ENCODE measurements around the gene CCZ1.
"Not testable (repeated sequence)": the region's sequence is repeated elsewhere in the genome, so short reads cannot be mapped to it uniquely, and the experiment has no call there.

Gene CCZ1

DNA sequence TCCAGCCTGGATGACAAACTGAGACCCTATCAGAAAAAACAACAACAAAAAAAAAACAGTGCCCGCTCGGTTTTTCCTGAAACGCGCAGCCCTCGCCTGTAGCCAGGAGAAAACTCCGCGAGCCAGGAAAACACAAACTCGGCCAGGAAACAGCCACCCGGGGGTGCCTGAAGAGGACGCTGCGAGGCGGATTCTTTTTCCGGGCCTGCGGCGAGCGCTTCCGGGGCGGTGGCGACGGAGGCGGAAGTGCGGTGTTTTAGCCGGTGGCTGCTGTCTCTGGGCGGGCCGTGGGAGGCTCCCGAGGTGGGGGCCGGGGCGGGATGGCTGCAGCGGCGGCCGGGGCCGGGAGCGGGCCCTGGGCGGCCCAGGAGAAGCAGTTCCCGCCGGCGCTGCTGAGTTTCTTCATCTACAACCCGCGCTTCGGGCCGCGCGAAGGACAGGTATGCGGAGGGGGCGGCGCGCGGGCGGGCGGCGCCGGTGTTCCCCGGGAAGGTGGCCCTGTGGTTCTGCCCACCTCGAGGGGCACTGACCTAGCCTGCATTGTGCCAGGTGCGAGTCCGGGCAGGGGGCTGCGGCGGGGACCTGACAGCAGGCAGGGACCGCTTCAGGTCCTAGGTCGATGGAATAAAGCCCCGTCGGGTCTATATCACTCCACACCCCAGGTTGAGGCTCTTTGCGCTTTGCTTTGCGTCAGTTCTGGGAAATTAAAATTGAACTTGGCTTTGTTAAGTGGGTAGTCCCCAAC is at the start of gene CCZ1:
CCZ1 (plus strand) TSS at position 254 of the 745 bp plus-strand sequence; CDS start at position 321, 67 bp downstream.
- peak; percentile 70 for DNase-seq

DNA sequence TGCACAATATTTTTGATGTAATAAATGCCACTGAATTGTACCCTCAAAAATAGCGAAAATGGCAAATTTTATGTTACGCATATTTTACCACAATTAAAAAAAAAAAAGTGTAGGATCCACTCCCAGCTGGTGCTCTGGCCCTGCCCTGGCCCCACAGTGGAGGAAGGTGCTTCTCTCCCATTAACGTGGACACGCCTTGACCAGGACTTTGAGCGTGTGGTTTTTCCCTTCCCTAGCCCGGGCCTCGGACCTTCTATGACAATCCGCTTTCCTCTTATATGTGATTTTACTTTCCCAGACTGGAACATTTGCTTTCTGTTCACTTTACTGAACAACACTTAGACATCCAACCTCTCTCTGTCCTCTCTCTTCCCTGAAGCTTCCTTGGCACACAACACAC is 47.6 kb upstream of the CCZ1 start:
- DNase-seq, result no peak

DNA sequence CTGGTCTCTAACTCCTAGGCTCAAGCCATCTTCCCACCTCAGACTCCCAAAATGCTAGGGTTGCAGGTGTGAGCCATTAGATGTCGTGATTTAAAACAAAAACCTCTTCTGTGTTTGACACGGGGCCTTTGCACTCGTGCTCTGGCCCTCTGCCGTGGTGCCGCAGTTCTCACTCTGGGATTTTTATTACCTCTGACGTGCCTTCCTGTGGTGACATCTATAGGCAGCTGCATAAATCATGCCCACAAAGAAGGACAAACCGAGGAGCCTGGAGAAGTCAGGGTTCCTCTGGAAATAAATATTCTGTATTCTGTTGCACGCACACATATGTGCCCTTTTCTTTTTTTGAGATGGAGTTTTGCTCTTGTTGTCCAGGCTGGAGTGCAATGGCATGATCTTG is 43.8 kb upstream of the CCZ1 start:
- no peak for DNase-seq

DNA sequence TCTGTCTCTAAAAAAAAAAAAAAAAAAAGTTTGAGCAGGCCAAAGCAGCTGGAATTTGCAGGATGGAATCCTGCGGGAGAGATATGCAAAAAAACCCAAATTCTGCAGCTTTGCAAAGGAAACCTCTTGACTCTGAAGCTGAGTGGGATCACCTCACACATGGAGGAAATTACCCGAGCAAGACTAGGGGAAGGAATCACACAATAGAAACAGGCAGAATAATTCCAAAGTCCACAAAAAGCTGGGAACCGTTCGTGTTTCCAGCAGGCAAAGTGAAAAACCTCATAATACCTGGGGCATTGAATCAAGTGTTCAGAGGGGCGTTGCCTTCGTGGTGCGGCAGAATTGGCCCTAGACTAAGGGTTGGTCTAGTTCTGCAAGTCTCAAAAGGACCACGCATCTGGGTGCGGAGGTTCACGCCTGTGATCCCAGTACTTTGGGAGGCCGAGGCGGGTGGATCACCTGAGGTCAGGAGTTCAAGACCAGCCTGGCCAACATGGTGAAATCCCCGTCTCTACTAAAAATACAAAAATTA is 41.4 kb upstream of the CCZ1 start:
- not testable (repeated sequence) for DNase-seq

DNA sequence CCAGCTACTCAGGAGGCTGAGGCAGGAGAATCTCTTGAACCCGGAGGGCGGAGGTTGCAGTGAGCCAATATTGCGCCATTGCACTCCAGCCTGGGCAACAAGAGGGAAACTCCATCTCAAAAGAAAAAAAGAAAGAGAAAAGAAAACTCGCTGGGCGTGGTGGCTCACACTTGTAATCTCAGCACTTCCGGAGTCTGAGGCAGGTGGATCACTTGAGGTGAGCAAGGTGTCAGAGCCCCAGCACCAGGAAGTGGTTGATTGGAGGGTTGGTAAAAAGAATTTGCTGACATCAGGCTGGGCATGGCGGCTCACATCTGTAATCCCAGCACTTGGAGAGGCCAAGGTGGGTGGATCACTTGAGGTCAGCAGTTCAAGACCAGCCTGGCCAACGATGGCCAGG is 40.0 kb upstream of the CCZ1 start:
- not testable (repeated sequence) for DNase-seq

DNA sequence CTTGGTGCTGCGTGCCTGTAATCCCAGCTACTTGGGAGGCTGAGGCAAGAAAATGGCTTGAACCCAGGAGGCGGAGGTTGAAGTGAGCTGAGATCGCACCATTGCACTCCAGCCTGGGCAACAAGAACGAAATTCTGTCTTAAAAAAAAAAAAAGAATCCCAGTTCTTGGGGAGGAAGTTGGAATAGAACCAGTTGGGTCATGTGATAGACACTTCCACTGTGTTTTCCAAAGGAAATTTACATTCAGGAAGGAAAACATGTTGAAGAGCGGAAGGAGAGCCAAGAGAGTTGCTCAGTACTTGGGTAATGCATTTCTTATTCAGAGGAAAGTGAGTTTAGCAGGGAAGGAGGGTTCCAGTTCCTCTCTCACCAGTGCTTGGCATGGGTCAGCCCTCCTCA is 37.3 kb upstream of the CCZ1 start:
- not testable (repeated sequence) for DNase-seq

DNA sequence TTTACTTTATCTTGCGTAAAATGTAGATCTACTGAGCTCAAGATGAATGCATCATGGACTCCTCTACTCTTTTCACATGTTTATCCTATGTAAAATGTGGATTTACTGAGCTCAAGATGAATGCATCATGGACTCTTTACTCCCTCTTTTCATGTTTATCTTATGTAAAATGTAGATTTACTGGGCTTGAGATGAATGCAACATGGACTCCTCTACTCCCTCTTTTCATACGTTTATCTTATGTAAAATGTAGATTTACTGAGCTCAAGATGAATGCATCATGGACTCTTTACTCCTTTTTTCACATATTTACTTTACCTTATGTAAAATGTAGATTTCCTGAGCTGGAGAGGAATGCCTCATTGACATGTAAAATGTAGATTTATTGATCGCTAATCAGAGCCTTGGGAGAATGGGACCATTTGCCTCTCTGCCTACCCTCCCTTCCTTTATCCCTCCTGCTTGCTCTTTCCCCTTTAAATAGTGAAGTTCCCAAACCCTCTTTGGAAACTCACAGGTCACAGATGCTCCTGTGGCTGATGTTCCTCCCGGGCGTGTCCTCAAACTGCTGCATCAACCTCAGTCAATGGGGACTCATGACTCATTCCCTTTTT is 35.7 kb upstream of the CCZ1 start:
- not testable (repeated sequence) for DNase-seq

DNA sequence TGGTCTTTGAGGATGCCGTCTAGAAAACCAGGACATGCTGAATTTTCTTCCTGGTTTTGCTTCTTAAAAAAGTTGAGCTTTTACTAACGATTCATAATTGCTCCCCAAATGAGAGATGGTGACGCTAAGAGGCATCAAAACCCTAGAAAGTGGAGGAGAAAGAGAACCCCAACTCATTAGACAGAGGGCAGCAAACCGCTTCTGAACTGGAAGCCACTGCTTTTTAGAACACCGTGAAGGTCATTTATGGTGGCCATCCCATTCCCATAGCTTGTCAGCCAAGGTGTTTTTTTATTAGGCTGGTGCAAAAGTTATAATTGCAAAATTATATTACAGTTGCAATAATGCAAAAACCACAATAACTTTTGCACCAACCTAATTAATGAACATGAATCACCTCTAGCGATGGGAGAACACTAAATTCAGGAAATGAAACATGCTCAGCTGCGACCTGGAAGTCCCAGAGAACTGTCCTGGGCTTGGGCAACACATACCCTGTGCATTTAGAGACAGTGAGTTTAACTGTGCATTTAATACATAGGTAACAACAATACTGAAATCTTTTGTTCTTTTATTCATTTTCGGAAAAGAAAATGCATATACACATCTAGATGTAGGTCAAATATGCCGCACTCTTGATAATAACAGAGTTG is 33.1 kb upstream of the CCZ1 start:
- not testable (repeated sequence) for DNase-seq

DNA sequence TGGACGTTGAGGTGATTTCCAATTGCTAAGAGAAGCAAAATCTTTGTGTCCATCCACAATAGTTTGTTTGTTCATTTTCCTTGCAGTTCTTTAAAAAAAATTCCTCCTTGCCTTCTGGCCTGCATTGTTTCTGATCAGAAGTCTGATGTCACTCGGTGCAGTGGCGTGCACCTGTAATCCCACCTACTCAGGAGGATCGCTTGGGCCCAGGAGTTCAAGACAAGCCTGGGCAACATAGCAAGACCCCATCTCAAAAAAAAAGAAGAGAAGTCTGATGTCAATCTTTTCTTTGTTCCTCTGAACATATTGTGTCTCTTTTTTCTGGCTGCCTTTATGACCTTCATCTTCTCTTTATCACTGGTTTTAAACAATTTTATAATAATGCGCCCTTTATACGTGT is 31.5 kb upstream of the CCZ1 start:
- DNase-seq, result no peak

DNA sequence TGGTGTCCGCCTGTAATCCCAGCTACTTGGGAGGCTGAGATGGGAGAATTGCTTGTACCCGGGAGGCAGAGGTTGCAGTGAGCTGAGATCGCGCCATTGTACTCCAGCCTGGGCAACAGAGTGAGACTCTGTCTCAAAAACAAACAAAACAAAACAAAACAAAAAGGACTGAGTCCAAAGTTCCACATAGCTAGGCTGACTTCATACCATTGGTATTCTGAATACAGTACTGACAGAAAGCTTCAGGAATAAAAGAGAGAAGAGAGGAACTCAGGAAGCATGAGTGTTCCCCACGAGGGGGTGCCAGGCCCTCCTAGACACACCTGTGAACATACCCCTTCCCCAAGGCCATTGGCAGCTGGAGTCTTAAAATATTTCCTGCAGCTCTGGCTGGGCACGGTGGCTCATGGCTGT is 29.6 kb upstream of the CCZ1 start:
- DNase-seq, result not testable (repeated sequence)

DNA sequence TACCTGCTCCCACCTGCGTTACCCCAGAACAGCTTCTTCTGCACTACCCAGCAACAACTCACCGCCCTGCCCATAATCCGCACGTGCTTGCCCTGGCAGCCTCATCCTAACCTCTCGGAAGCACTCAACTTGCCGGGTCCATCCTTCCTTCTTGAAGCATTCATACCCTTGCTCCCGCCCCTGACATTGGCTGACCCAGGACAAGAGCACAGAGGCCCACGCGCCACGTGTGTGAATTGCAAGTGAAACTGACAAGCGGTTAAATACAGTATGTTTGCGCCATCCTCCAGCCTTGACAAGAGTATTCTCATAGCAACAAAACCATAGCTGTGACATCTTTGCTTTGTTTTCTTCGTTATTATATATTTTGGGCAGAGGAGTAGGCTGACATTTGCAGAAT is 28.8 kb upstream of the CCZ1 start:
- DNase-seq, result no peak

DNA sequence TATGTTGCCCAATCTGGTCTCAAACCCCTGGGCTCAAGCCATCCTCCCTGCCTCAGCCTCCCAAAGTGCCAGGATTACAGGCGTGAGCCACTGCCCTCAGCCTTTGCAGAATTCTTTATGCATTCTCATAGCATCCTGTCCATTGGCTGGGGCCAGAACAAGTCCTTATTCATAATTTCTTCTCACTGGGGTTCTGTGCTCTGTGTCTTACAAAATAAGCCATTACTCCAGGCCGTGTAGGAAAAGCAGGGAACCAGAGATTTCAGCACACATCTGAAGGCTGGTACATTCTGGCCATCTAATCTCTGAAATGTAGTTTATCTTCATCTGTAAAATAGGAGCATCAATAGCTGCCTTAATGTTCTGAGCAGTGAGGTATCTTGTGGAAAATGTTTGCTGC is 28.2 kb upstream of the CCZ1 start:
- DNase-seq, result no peak

DNA sequence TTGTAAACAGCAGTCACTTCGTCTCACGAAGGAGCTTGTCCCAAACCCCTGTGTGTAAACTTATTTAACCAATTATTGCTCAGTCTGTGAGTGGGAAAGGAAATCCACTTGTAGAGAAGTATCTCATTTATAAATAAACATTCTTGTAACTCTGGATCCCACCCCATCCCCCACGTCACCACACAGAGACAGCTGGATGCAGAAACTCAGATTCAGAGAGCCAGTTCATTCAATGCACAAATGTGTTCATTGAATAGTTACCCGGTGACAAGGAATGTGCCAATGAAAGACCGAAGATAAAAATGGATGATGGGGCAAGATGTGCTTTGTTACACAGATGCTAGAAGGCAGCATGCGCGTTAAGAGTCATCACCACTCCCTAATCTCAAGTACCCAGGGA is 26.2 kb upstream of the CCZ1 start:
- DNase-seq, result no peak

DNA sequence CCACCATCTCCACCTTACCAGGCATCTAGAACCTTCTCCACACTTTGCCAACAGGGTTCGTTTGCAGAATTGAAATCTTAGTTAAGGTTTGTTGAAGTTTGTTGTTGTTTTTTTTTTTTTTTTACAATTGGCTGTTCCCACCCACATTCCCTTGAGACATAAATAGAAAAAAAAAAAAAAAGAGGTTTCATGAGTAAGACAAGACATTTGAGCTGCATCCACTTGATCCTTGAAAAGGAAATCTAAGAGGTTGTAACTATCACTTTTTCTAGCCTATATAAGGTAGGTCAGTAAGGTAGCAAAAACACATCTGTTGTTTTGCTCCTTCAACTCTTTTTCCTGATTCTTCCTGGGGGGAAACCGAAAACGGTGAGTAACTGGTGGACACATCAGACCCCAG is 18.9 kb upstream of the CCZ1 start:
- DNase-seq, result not testable (repeated sequence)

DNA sequence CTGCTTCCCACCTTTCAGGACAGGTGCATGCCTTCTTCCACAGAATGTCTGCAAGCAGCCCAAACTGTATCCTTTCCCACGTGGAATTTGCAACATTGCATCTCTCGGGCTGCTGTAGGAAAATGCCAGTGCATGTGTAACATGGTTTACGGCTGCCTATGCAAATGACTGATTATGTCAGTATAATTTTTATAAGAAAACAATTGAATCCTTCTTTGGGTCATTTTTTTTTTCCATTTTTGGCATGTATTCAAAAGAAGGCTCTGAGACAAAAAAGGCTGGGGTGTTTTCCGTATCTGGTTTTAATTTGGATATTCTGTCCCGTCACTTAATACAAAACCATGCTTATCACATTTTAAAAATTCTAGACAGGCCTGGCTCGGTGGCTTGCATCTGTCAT is 18.4 kb upstream of the CCZ1 start:
- DNase-seq, result not testable (repeated sequence)

DNA sequence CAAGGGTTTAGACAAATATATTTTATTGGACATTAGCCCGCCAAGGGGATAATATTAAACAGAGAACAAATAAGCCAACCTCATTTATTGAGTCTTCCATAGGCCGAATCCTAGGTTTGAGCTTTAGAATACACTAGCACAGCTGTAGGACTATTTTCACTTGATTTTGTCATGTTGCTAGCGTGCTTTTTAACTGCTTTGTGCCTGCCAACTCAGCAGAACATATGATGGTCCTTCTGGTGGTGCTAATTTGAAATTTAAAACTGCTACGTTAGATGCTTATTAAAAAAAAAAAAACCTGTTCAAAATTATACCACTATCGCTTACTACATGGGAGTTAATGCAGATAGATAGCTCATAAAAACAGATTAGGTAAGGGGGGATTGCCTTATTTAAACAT is 14.1 kb upstream of the CCZ1 start:
- not testable (repeated sequence) for DNase-seq

DNA sequence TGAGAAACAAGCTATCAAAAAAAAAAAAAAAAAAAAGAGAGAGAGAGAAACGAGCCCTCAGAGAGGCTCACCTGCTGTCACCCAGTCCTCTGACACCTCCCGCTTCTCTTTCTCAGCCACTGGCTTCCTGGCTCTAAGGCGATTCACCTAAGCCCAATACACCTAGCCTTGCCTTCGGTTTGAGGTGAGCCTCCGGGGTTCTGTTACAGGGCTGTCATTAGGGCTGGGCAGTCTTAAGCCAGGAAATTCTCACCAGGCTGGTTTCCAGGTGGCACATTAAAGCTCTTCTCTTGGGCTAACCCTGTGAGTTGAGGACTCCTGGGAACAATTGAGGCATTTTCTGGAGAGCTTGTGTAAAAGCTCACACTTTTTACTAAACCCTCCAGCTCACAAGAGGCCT is 10.5 kb upstream of the CCZ1 start:
- peak; percentile 9 for DNase-seq

DNA sequence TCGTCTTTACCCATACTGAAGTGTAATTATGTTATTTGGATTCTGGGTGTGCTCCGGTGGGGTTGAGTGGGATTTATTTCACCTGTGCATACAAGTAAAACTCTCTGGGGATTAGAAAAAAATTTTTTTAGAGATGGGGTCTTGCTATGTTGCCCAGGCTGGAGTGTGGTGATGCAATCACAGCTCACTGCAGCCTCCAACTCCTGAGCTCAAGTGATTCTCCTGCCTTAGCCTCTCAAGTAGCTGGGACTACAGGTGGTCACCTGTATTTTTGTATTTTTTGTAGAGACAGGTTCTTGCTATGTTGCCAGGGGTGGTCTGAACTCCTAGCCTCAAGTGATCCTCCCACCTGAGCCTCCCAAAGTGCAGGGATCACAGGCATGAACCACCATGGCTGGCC is 8.3 kb upstream of the CCZ1 start:
- peak; percentile 6 for DNase-seq

DNA sequence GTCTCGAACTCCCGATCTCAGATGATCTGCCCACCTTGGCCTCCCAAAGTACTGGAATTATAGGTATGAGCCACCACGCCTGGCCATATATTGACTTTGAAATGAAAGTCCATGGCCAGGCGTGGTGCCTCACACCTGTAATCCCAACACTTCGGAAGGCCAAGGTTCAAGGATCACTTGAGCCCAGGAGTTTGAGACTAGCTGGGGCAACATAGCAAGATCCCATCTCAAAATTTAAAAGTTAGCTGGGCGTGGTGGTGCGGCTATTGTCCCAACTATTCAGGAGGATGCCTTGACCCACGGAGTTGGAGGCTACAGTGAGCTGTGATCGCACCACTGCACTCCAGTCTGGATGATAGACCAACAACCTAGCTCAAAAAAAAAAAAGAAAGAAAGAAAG is 6.0 kb upstream of the CCZ1 start:
- DNase-seq, result no peak

DNA sequence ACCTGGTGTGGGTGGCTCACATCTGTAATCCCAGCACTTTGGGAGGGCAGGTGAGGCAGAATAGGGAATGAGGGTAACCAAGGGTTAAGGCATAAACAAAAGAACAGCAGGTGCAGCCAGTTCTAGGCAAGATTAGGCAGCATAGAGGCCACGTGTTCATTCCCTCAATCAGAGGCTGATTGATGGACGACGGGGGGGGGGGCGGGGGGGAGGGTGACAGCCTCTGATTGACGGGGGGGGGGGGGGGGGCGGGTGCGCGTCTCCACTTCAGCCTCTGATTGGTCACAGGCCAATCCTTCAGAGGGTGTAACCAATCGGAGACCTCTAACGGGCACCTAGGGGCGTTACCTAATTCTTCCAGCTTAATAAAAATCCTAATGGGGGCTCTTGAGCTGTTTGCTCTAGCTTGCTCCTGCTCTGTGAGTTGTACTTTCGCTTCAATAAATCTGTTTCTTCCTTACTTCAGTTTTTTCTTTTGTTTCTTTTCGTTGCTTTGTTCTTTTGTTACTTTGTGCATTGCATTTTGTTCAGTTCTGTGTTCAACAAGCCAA is 1.1 kb upstream of the CCZ1 start:
- DNase-seq, result peak; percentile 78

DNA sequence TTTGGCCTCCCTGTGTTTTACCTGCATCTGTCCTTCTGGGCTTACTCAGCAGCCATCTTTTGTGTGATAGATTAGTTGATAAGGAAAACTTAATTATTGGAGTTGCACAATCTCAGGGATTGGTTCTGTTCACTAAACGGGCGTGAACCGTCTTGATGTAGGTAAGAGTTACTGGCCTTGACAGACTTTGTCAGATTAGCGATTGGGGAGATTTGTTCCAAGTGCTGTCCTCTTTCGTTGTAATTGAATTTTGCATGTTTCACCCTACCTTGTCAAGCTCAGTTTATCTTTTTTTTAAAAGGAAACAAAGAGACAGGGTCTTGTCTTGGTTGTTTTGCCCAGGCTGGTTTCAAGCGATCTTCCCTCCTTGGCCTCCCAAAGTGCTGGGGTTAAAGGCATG is 4.5 kb downstream of the CCZ1 start:
- DNase-seq, result not testable (repeated sequence)

DNA sequence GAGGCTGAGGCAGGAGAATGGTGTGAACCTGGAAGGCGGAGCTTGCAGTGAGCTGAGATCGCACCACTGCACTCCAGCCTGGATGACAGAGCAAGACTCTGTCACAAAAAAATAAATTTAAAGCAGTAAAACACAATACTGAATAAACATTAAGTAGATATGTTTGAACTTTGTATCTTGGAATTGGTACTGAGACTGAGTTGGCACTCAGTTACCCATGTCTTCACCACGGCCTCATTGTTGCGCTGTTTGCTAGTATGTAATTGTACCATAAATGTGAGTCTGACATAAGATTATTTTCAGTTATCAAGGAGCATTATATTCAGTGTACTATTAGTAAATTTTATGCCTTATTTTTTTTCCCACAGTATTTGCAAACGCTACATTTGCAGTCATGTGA is 6.2 kb downstream of the CCZ1 start:
- DNase-seq, result not testable (repeated sequence)

DNA sequence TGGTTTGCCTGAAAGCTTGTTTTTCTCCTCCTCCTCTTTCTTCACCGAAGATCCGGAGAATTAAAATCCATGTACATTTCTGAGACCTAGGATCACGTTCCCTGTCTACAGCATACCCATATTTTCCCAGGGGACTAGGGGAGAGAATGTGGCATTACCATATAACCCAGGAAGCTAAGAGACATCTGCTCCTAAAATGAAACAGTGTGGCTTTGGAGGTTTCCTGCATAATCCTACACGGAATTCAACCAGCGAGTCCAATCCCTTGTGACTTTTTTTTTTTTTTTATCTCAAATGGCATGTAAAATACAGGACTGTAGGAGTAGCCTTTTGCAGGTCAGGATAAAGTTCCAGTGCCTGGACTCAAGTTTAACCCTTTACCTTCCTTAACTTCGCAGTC is 10.3 kb downstream of the CCZ1 start:
- DNase-seq, result not testable (repeated sequence)

DNA sequence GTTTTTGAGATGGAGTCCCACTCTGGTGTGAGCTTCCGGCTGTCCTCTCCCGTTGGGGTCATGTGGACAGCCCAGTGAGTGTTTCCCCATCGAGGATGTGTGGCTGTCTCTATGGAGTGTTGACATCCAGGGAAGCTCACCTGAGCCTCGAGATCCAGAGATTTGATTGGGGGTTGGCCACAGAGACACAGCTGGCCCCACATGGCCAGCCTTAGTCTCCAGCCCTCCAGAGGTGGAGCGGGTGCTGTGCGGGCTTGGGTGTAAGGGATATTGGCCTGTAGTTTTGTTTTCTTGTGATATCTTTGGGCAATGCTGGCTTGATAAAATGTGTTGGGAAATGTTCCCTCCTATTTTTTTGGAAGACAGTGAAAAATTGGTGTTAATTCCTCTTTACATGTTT is 18.0 kb downstream of the CCZ1 start:
- not testable (repeated sequence) for DNase-seq

Measured in NCI-H82 (cell line).